Measurements from ENCODE around the gene SLC6A9. TPM values are rescaled to one million over a fixed set of nuclear protein-coding genes. Genes with fewer than 3 reads are reported as not detected.

Gene SLC6A9
- total RNA-seq, 2 donors from 2014 or later: 21.7 to 26.1 TPM

DNA sequence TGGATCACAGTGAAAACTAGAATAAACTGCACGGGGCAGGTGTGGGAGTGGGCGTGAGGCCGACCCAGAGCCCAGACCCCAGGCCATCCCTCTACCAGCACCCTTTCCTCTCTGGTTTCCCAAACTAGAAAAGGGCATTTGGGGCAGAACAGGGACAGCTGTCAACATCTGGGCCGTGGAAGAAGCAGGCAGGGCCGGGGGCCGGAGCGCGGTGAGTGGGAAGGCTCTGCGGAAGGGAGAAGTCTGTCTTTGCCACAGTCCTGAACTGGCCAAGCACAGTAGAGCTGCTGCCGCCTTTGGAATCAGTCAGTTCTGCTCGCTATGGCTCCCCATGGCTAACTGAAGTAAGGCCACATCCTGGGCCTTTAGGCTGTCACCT is 33.3 kb downstream of the SLC6A9 start:
- peak overlapping the region; percentile 23 for H3K4me3 ChIP-seq
- H3K27ac ChIP-seq: peak overlapping the region; percentile 57
- no peaks in the 10 kb centered on the region for H3K27me3 ChIP-seq
- H3K4me1 ChIP-seq: no peaks in the 10 kb centered on the region
- DNase-seq: no peak
- no peaks in the 10 kb centered on the region for H3K9me3 ChIP-seq
- intact Hi-C loops (cut with DNase I): no loop called here
- no peak for TF ChIP-seq CTCF (IDR thresholded peaks at IDR 0.05)
- peak overlapping the region; percentile 29 to 60 for H3K9ac ChIP-seq (ENCODE audit: low read depth in 2 of 2, low read length in 2 of 2)
- H3K36me3 ChIP-seq: no peaks in the 10 kb centered on the region

DNA sequence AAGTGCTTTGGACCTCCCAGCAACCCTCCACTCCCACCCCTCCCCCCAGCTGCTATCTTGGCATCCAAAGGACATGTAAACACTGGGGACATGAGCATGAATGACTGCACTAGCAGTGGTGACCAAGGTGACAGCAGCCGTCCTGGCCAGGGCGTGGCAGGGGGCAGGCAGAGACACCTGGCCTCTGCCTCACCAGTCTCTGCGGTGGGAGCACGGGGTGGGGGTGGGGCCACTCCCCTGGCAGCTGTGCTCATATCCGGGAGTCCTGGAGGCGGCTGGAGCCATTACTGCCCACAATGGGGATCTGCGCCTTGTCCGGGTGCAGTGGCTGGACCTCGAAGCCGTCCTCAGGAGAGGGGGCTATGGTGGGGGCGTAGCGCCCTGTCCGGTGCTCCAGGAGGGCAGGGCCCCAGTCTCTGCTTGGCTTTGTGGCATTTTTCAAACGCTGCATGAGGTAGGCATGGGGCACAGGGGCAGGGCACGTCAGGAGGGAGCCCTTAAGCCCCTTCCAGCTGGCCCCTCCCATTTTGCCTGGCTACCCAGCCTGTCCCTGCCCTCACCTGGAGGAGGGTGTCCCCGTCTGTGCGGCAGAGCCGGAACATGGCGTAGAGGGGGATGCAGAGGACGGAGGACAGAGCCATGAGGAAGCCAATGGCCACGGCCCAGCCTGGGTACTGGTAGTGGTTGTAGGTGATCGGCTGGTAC is 33.8 kb downstream of the SLC6A9 start:
- Histone ChIP-seq H3K9ac (ENCODE audit: low read depth in 2 of 2, low read length in 2 of 2) (peak overlapping the region; percentile 29 to 60), H3K9me3 (no peaks in the 10 kb centered on the region), H3K27me3 (no peaks in the 10 kb centered on the region), H3K27ac (peak overlapping the region; percentile 57), H3K4me3 (peak overlapping the region; percentile 23), H3K4me1 (no peaks in the 10 kb centered on the region), H3K36me3 (no peaks in the 10 kb centered on the region)
- intact Hi-C loops (cut with DNase I): no loop called here
- TF ChIP-seq CTCF (IDR thresholded peaks at IDR 0.05): no peak
- DNase-seq: peak; percentile 51

DNA sequence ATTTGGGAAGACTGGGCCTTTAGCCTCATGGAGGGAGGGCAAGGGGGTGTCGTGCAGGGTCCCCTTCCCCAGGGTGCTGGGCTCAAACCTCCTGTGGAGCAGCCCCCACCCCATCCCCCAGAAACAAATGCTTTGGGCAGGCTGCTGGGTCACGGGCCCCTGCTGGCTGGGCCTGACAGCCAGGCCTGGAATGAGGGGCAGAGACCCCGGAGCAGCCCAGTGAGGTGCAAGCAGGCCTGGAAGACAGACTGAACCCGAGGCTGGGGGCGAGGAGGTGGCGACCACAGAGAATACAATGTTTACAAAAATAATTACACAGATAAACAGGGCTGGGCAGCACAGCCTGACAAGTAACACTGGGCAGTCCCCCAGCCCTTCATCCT is 34.5 kb downstream of the SLC6A9 start:
- no peak overlapping the region for H3K9ac ChIP-seq (ENCODE audit: low read depth in 2 of 2, low read length in 2 of 2)
- intact Hi-C loops (cut with DNase I): no loop called here
- H3K27me3 ChIP-seq: no peaks in the 10 kb centered on the region
- DNase-seq: no peak
- no peak overlapping the region for H3K27ac ChIP-seq
- H3K4me3 ChIP-seq: no peak overlapping the region
- no peaks in the 10 kb centered on the region for H3K36me3 ChIP-seq
- H3K9me3 ChIP-seq: no peaks in the 10 kb centered on the region
- TF ChIP-seq CTCF (IDR thresholded peaks at IDR 0.05): no peak
- no peaks in the 10 kb centered on the region for H3K4me1 ChIP-seq

- no peaks in the 10 kb centered on the region for H3K9me3 ChIP-seq
- intact Hi-C loops (cut with DNase I): no loop called here
- H3K4me3 ChIP-seq: no peak overlapping the region
- no peaks in the 10 kb centered on the region for H3K36me3 ChIP-seq
- no peak for TF ChIP-seq CTCF (IDR thresholded peaks at IDR 0.05)
- no peaks in the 10 kb centered on the region for H3K4me1 ChIP-seq
- no peak for DNase-seq
- H3K27ac ChIP-seq: no peak overlapping the region
- no peaks in the 10 kb centered on the region for H3K27me3 ChIP-seq
- no peak overlapping the region for H3K9ac ChIP-seq (ENCODE audit: low read depth in 2 of 2, low read length in 2 of 2)
Observed at GRCh38 chr1:43995984-43996732, 35.1 kb downstream of the SLC6A9 start.

DNA sequence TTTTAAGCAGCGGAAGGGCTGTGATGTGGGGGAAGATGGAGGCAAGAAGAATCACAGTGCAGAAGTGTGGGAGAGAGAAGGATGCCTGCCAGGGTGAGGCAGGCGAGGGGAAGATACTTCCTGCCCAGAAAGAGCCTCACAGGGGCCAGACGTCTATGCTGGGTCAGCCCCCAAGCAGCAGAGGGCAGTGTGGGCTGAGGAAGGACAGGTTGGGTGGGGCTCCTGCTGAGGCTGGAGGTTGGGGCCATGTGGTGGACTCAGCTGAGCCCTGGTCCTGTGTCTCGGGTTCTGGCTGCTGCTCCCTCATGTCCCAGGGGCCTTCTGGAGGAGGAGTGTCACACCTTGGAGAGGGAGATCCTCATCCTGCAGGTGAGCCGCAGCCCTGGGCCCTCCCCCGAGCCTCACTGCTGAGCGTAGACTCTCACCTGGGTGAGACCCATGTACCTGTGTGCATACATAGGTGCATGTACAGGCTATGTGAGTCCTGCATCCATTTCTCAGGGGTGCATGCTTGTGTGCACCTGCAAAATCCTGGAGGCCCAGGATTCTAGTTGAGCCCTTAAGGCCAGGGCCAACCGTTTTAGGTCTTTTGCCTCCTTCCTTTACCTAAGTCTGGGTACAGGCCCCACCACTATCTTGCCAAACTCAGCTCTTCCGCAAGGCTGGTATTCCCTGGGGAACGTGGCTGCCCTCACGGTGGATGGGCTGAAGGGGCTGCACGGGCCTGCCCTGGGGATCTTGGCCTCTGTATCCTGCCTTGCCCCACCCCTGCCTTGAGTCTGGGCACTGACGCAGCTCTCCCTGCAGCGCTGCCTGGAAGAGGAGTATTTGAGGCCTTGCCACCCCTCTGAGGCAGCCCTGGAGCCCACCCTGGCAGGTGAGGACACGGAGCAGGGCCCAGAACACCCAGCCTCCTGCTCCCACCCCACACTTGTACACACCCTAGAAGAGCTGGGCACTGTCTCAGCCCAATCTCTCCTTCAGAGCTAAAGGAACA is 36.2 kb downstream of the SLC6A9 start:
- H3K36me3 ChIP-seq: no peaks in the 10 kb centered on the region
- H3K4me1 ChIP-seq: no peaks in the 10 kb centered on the region
- peak; percentile 43 for DNase-seq

More for the DNA sequence above, 36.2 kb downstream of the SLC6A9 start:
- H3K4me3 ChIP-seq: no peak overlapping the region
- no peak overlapping the region for H3K27ac ChIP-seq
- intact Hi-C loops (cut with DNase I): no loop called here
- TF ChIP-seq CTCF (IDR thresholded peaks at IDR 0.05): peak; percentile 32
- H3K27me3 ChIP-seq: no peaks in the 10 kb centered on the region
- H3K9ac ChIP-seq (ENCODE audit: low read depth in 2 of 2, low read length in 2 of 2): no peak overlapping the region
- H3K9me3 ChIP-seq: no peaks in the 10 kb centered on the region
